ENCODE measurements around the gene ZNF680.
A peak's percentile ranks its signal among the peaks of the same experiment; 100 is the strongest.
"Not testable (repeated sequence)": the region's sequence is repeated elsewhere in the genome, so short reads cannot be mapped to it uniquely, and the experiment has no call there.

Gene ZNF680

DNA sequence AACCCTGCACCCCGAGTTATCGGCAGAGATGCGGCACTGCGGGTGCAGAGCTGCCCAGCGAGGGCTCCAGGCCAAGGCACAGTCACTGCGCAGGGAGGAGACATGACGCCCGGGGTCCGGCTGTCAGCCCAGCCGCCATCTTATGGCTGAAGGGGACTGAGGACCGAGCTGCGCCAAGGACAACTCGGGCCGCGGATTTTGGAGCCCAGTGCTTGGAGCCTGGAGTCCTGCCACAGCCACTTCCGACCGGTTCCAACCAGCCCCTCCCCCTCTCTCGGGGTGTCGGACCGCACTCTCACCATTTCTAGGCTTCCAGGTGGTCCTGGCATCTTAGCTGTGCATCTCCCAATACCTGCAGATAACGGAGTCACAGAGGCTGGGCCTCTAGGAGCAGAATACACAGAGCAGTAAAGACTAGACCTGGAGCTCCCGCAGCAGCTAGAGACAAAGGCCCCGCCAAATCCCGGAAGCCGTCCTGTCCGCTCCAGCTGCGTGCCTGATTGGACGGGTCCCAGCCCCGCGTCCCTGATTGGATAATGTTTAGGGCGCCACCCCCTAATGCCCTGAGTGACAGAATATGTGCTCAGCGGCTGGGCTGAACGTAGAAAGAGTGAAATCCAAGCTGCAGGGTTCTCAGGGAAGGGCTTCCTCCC is at the start of gene ZNF680:
ZNF680 (minus strand) TSS at position 446 of the 653 bp plus-strand sequence; CDS start at position 329, 117 bp downstream.
- DNase-seq (ENCODE audit: low spot score), result peak; percentile 99

GRCh38 chr7:64612452-64612851 is 49.6 kb upstream of the ZNF680 start:
- DNase-seq (ENCODE audit: low spot score), result no peak

DNA sequence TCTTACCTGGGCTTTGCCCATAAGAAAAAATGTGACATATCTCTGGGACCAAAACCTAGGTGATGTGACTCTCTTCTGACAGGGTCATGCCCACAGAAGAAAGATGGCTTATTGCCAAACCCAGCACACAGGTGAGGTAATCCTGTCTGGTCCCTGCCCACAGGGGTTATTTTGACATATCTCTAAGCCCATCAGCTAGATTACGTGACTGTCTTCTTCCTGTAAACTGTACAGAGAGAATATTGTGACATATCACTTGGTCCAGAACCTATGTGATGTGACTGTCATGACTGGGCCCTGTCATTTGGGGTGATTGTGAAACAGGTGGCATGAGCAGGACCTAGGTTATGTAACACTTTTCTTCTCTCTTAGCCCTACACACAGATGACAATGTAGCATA is 48.8 kb upstream of the ZNF680 start:
- no peak for DNase-seq (ENCODE audit: low spot score)

GRCh38 chr7:64610997-64611396 is 48.1 kb upstream of the ZNF680 start:
- no peak for DNase-seq (ENCODE audit: low spot score)

DNA sequence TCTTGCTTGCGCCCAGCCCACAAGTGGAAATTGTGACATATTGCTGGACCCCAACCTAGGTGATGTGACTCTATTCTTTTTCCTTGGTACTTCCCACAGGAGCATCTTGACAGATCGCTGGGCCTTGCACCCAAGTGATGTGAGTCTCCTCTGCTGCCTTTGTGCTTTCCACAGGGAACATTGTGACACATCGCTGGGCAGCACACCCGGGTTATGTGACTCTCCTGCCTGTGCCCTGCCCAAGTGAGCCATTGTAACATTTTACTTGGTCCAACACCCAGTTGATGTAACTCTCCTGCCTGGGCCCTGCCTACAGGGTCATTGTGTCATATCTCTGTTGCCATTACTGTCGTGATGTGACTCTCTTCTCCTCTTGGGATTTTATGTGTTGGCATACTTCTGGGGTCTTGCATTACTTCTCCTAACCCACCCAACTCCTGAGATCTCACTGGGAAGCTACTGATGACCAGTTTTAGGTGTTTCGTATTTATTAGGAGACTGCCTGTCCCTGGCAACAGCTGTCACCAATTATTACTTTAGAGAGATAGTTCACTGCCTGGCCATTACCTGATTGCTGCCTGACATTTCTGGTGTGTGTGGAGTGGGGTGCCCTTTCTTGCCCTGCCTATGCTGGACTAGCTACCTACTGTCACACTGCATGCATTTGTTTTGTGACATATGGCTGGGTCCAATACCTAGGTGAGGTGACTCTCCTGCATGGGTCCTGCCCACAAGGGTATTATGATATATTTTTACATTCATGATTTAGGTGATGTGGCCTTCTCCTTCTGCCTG is 45.4 kb upstream of the ZNF680 start:
- no peak for DNase-seq (ENCODE audit: low spot score)

- no peak for DNase-seq (ENCODE audit: low spot score)
These were observed 43.5 kb upstream of the ZNF680 start for GRCh38 chr7:64606385-64606784.

DNA sequence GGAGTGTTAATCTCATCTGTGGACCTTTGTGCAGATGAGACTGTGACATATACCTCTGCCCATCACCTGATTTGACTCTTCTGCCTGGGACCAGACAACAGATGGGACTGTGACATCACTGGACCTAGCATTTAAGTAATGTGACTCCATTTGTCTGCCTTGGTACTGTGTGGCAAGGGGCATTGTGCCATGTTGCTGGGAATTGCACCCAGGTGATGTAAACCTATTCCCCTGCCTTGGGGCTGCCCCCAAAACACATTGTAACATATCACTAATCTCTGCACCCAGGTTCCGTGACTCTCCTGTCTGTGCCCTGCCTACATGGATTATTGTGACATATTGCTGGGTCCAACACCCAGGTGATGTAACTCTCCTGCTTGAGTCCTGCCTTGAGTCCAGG is 40.4 kb upstream of the ZNF680 start:
- DNase-seq (ENCODE audit: low spot score), result no peak

- no peak for DNase-seq (ENCODE audit: low spot score)
These were observed 39.6 kb upstream of the ZNF680 start for GRCh38 chr7:64602518-64602917.

DNA sequence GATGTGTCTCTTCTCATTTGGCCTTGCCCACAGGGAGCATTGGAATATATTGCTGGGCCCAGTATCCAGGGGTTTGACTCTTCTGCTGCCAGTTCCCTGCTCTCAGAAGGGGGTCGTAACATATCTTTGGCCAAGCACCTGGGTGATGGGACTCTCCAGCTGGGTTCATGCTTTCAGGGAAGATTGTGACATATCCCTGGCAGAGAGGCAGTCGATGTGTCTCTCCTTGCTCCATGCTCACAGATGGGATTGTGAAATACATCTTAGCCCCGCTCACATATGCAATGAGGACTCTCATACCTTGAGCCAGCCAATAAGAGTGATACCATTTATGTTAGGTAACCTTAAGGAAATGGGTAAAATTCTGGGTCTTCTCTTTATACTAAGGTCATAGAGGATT is 39.2 kb upstream of the ZNF680 start:
- no peak for DNase-seq (ENCODE audit: low spot score)

DNA sequence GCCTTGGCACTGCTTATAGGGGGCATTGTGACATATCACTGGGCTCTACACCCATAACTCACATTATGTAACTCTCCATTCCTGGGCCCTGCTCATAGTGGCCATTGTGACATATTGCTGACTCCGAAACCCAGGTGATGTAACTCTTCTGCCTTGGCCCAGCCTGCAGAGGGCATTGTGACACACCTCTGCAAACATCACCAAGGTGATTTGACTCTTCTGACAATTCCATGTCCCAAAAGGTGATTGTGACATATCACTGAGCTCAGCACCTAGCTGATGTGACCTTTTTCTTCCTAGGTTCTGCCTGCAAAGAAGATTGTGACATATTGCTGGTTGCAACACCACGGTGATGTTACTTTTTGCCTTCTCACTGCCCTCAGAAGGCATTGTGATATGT is 36.5 kb upstream of the ZNF680 start:
- DNase-seq (ENCODE audit: low spot score), result no peak

- DNase-seq (ENCODE audit: low spot score), result no peak
These were observed 28.1 kb upstream of the ZNF680 start for GRCh38 chr7:64590971-64591370.

DNA sequence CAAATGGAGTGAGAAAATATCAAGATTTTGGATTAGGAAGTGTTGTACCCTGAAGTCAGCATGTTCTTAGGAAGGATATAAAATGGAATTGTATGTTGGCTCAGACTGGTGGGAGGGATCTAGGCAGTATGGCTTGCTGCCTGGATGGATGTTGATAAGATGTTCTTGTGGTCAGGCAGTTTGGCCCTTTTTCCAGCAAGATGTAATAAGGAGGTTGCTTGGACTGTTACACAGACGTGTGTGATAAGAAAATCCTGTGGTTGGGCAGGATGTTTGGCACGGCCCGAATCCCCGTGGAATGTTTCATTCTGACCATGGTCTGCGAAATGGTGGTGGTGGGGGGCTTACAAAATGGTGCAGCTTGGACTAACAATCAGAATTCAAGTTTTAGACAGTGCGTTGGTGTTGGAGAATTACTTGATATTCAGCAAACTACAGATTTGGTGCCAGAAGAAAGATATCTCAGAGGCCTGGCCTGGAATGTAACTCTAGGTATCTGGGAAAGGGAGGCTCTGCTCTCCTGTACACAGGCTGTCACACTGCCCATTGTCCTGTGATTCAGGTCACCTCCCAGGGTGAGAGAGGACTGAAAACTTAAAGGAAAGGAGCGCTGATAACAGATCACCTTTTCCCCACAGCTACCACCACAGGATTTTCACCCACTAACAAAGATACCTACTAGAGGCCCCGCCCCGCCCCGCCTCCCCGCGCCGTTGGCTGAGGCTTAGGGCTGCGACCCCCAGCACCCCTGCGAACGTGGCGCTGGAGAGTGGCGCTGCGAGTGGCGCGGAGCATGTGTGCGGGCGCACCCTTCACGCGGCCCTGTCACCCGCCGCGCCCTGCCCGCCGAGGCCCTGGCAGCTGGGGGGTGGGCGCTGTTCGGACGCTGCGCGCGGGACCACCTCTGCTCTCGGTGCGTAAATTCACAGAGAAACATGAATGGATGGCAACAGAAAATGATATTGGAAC is 19.3 kb upstream of the ZNF680 start:
- no peak for DNase-seq (ENCODE audit: low spot score)

DNA sequence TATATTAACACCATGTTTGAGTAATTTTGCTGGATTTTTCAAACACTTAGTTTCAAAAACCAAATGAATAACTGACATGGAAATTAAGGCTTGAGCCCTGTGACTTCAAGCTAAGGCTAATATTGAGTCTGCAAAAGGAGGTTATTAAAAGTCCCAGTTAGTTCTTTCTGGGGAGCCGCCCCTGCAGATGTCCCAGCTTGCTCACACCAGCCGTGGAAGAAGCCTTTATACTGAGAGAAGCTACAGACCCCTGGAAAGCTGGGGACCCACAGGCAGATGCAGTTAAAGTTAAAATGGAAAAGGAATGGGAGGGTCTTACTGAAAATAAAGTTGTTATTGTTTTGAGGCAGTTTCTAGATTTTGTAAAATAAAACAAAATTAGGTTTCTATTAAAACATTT is 18.5 kb upstream of the ZNF680 start:
- no peak for DNase-seq (ENCODE audit: low spot score)

DNA sequence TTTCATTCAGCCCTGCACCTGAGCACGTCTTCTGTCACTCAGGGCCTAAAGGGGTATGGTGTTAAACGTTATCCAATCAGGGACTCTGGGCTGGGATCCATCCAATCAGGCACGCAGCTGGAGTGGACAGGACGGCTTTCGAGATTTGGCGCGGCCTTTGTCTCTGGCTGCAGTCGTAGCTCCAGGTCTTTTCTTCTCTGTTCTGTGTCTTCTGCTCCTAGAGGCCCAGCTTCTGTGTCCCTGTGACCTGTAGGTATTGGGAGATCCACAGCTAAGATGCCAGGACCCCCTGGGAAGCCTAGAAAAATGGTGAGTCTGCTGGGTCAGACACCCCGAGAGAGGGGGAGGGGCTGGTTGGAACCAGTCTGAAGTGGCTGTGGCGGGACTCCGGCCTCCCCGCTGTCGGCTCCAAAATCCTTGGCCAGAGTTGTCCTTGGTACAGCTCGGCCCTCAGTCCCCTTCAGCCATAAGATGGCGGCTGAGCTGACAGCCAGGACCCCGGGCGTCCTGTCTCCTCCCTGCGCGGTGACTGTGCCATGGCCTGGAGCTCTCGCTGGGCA is 11.7 kb upstream of the ZNF680 start:
- DNase-seq (ENCODE audit: low spot score), result peak; percentile 87

- not testable (repeated sequence) for DNase-seq (ENCODE audit: low spot score)
These were observed 7.4 kb upstream of the ZNF680 start for GRCh38 chr7:64570284-64570605.

DNA sequence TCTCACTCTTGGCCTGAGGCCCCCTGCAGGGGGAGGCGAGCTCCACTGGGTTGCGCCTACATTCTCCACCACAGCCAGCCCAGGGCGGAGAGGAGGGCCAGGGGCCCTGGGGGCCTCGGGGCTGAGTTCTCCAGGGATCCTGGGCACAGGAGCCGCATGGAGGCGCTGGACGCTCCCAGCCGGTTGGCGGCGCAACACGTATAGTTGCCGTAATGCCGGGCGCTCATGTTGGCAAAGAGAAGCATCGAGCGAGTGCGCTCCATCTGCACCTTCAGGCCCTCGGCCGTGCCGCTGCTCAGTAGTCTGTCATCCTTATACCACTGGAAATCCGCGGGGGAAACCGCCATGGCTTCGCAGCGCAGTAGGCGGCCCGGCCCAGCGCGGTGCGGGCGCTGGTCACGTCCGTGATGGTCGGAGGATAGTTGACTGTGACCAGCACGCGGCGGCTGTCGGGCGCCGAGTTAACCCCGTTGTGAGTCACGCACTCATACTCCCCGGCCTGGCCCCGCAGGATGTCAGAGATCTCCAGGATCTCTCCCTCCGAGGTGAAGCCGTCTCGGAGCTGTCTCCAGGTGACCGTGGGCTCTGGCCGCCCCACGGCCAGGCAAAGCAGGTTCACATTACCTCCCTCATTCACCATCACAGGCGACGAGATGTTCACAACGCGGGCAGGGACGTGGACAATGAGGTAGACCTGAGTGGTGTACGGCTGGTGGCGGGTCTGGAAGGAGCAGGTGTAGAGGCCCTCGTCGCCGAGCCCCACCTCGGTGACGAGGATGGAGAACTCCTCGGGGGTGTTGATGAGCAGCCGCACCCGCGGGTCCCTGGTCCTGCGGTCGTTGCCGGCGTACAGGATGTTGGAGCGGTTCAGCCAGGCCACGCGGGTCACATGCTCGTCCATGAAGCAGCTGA is 6.8 kb upstream of the ZNF680 start:
- DNase-seq (ENCODE audit: low spot score), result not testable (repeated sequence)

DNA sequence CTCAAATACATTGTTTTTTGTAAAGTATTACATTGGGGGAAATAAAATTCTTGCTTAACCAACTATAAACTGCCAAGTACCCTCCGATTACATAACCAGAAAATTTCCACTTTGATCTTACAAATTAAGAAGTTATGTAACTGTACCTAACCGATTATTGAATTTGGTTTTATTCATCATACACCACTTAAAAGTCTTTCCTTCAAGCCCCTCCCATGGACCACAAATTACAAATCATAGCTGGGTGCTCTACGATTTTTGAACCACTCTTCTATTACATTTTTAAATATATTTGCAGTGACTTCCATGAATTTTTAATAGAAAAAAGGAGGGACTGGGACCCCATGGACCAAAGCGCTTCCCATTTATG is 630 bp downstream of the ZNF680 start:
- DNase-seq (ENCODE audit: low spot score), result peak; percentile 62

DNA sequence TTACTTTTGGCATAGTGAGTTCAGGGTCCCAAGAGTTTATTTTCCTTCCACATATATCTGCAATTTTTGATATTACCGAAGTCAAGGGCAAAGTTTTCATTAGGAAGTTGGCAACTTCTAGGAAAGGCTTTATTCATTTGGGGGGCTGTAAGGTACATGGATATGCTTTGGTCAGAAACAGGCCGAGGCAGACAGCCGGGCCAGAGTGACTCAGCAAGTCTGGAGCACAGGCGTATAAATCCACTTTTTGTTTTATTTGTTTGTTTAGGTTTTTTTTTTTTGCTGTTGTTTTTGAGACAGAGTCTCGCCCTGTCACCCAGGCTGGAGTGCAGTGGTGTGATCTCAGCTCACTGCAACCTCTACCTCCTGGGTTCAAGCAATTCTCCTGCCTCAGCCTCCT is 3.7 kb downstream of the ZNF680 start:
- DNase-seq (ENCODE audit: low spot score), result no peak

DNA sequence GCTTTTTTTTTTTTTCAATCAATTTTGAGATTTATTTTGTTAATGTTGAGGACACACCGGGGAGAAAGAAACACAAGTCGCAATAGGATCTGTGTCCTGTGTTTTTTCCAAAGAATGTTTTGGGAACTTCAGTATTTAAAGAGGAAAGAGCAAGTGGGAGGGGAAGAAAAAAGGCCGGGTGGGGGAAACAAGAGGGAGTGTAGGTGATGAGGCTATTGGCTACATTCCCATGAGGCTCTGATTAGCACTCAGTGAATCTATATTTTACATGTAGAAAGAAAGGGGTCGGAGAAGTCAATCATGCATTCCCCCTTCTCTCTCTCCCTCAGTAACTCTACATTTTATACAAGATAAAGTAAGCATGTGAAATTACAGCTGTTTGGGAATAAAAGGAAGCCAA is 4.1 kb downstream of the ZNF680 start:
- DNase-seq (ENCODE audit: low spot score), result peak; percentile 55

- peak; percentile 74 for DNase-seq (ENCODE audit: low spot score)
These were observed 4.6 kb downstream of the ZNF680 start for GRCh38 chr7:64558323-64558705.

DNA sequence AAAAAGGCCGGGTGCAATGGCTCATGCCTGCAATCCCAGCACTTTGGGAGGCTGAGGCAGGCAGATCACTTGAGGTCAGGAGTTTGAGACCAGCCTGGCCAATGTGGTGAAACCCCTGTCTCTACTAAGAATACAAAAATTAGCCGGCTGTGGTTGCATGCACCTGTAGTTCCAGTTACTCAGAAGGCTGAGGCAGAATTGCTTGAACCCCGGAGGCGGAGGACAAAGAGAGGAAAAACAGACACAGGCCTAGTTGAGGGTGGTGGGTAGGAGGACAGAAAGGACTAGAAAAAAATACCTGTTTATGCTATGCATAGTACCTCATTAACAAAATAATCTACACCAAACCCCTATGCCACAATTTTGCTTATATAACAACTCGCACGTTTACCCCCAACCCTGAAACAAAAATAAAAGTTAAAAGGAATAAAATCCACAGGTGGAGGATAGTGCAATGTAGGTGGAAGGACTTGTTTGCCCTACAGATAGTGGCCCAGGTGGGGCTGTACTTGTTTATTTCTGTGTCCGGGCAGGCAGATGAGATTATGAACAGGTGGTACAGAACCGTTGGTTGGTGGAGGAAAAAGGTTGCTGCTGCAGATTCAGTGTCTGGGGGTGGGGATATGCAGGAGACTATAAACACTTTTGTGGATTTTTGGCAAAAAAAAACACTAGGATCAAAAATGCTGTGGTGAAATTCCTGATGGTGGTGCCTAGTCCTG is 5.1 kb downstream of the ZNF680 start:
- peak; percentile 90 for DNase-seq (ENCODE audit: low spot score)

Measured in NAMALWA (cell line).